Measurements from ENCODE around the gene VSTM2B.

VSTM2B gene

DNA sequence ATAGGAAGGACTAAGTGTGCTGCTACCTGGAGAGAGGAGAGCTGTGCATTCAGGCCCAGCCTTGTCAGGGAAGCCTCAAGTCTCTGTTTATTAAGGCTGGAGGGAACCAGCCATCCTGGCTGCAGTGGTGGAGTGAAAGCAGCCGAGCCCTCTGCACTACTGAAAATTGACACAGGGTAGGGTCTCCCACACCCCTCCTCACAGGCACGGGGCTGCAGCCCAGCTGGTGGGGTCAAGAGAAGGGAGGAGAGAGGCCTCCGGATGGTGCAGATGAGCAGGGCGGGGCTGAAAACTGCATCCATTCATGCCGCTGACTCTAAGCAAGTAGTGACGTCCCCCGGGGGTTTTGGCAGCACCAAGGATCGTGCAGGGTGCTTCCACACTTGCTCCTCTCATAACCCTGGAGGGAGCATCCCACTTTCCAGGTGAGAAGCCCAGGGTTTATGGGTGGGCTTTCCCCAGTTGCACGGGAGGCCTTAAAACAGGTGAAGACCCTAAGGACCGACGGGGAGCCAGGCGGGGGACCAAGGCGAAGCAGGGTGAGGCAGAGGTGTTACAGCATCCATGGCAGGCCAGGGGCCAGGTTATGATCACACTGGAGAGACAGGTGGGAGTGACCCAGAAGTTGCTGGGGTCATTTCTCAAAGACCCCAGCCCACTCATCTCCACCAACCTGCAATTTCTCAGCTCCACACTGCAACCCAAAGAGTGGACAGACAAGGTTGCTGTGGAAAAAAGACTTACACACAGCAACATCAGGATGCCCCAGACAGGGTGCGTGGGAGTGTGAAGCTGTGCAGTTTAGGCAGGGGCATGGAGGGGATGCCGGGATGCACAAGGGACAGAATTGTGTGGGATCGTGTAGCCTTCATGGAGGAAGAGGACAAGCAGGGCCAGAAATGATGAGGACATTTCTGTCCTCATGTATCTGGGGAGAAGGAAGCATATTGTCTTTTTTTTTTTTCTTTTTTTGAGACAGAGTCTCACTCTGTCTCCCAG, 36.8 kb downstream of the VSTM2B start:
- no peak overlapping the region for H3K4me2 ChIP-seq
- H3K27me3 ChIP-seq: no peaks in the 10 kb centered on the region
- H3K36me3 ChIP-seq: no peaks in the 10 kb centered on the region
- no peak for TF ChIP-seq Cebpa-rat (IDR thresholded peaks at IDR 0.05)
- H3K4me1 ChIP-seq: no peaks in the 10 kb centered on the region
- H3K4me3 ChIP-seq: no peak overlapping the region
- no peak overlapping the region for H3K27ac ChIP-seq
- no peaks in the 10 kb centered on the region for H4K20me1 ChIP-seq
- H3K9me3 ChIP-seq: peaks cover 30% of the 10 kb centered on the region
- H3K9ac ChIP-seq: no peak overlapping the region

DNA sequence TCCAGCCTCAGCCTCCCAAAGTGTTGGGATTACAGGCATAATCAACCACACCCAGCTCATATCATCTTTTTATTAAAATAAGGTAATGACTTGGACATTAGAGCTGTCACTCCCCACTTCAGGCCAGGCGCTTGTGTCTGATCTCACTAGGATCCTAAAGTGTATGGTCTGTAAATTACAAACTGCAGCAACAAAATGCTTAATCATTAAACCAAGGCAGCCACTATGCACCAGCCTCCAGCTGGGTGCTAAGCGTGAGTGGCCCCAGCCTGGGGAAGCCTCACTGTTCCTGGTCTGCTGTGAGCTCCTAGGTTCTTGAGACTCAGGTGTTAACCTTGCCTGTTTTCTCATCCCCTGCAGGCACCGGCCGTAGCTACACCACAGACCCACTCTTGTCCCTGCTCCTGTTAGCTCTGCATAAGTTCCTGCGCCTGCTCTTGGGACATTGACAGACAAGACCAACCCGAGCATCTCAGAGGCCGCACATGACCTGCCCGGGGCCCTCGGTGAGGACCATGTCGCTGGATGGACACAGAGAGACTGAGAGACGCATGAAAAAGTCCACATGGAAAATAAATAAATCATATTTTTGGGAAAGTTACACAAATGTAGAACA, 37.8 kb downstream of the VSTM2B start:
- Histone ChIP-seq H3K27me3 (no peaks in the 10 kb centered on the region), H3K4me1 (no peaks in the 10 kb centered on the region), H3K9ac (no peak overlapping the region), H3K36me3 (no peaks in the 10 kb centered on the region), H4K20me1 (no peaks in the 10 kb centered on the region), H3K4me2 (no peak overlapping the region), H3K27ac (no peak overlapping the region), H3K4me3 (no peak overlapping the region), H3K9me3 (peaks cover 20% of the 10 kb centered on the region)
- TF ChIP-seq Cebpa-rat (IDR thresholded peaks at IDR 0.05): no peak

DNA sequence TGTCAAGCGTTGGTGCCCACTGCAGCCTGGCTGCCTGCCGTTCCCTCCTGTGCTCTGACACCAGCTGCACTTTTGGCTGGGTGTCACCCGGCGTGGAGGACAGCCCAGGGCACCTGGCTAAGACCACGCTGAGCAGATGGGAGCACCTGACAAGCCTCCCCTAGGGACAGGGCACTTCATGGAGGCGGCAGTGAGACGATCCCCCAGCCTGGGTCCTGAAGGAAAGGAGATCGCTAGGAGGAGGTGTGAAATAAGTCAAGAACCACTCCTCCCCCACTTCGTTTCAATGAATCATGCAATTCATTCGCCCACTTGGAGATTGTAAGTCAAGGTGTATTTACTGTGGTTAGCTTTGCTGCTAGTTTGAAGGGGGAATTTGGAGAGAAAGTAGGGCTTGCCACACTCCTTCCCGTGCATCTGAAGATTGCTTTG, 38.8 kb downstream of the VSTM2B start:
- Histone ChIP-seq H3K27me3 (no peaks in the 10 kb centered on the region), H3K4me2 (no peak overlapping the region), H3K9me3 (peaks cover 11% of the 10 kb centered on the region), H3K4me1 (no peaks in the 10 kb centered on the region), H3K36me3 (no peaks in the 10 kb centered on the region), H3K4me3 (no peak overlapping the region), H3K9ac (no peak overlapping the region), H4K20me1 (no peaks in the 10 kb centered on the region), H3K27ac (no peak overlapping the region)
- TF ChIP-seq Cebpa-rat (IDR thresholded peaks at IDR 0.05): no peak

DNA sequence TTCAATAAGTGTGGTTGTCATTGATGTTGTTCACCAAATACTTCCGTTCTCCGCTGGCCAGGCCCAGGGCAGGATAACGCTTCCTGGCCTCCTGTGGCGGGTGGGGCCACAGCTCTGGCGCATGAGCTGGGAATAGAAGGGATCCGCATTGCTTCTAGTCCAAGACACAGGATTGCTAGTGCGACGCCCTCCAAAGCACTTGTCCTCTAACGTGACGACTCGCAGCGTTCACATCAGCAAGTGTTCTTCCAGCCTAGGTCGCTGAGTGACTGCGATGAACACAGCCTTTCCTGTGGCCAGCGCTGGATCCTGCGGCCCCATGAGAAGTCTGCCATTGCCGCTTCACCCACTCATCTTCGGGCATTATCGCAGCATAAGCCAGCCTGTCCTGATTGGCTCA, 39.4 kb downstream of the VSTM2B start:
- TF ChIP-seq Cebpa-rat (IDR thresholded peaks at IDR 0.05): no peak
- H4K20me1 ChIP-seq: no peaks in the 10 kb centered on the region
- no peaks in the 10 kb centered on the region for H3K27me3 ChIP-seq

DNA sequence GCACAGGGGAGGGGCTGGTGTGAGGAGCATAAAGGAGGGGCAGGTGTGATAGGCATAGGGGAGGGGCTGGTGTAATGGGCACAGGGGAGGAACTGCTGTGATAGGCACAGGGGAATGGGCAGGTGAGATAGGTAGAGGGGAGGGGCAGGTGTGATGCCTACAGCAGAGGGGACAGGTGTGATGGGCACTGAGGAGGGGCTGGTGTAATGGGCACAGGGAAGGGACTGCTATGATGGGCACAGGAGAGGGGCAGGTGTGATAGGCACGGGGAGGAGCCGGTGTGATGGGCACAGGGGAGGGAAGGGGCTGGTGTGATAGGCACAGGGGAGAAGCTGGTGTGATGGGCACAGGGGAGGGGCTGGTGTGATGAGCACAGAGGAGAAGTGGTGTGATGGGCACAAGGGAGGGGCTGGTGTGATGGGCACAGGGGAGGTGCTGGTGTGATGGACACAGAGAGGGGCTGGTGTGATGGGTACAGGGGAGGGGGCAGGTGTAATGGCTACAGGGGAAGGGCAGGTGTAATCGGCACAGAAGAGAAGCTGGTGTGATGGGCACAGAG, 40.8 kb downstream of the VSTM2B start:
- Histone ChIP-seq H3K9ac (no peak overlapping the region), H3K4me3 (no peak overlapping the region), H3K4me2 (no peak overlapping the region), H3K36me3 (no peaks in the 10 kb centered on the region), H3K27me3 (no peaks in the 10 kb centered on the region), H4K20me1 (no peaks in the 10 kb centered on the region), H3K4me1 (no peaks in the 10 kb centered on the region), H3K27ac (no peak overlapping the region), H3K9me3 (no peaks in the 10 kb centered on the region)
- TF ChIP-seq Cebpa-rat (IDR thresholded peaks at IDR 0.05): no peak

More for the DNA sequence above, 39.4 kb downstream of the VSTM2B start:
- Histone ChIP-seq H3K4me3 (no peak overlapping the region), H3K9ac (no peak overlapping the region), H3K4me1 (no peaks in the 10 kb centered on the region), H3K9me3 (peaks cover 5% of the 10 kb centered on the region), H3K27ac (no peak overlapping the region), H3K36me3 (no peaks in the 10 kb centered on the region), H3K4me2 (no peak overlapping the region)

DNA sequence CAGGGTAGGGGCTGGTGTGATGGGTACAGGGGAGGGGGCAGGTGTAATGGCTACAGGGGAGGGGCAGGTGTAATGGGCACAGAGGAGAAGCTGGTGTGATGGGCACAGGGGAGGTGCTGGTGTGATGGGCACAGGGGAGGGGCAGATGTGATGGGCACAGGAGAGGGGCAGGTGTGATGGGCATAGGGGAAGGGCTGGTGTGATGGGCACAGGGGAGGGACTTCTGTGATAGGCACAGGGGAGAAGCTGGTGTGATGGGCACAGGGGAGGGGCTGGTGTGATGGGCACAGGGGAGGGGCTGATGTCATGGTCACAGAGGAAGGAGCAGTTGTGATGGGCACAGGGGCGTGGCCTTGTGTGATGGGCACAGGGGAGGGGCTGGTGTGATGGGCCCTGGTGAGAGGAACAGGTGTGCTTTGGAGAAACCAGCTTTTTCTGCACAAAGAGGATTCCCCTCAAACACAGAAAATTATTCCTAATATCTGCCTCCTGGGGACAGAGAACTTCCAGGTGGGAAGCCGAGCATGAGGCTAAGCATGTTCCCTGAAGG, 41.6 kb downstream of the VSTM2B start:
- Histone ChIP-seq H3K27ac (no peak overlapping the region), H3K4me1 (no peaks in the 10 kb centered on the region), H4K20me1 (no peaks in the 10 kb centered on the region), H3K36me3 (no peaks in the 10 kb centered on the region), H3K9me3 (no peaks in the 10 kb centered on the region), H3K4me2 (no peak overlapping the region), H3K27me3 (no peaks in the 10 kb centered on the region), H3K9ac (no peak overlapping the region), H3K4me3 (no peak overlapping the region)
- TF ChIP-seq Cebpa-rat (IDR thresholded peaks at IDR 0.05): no peak

DNA sequence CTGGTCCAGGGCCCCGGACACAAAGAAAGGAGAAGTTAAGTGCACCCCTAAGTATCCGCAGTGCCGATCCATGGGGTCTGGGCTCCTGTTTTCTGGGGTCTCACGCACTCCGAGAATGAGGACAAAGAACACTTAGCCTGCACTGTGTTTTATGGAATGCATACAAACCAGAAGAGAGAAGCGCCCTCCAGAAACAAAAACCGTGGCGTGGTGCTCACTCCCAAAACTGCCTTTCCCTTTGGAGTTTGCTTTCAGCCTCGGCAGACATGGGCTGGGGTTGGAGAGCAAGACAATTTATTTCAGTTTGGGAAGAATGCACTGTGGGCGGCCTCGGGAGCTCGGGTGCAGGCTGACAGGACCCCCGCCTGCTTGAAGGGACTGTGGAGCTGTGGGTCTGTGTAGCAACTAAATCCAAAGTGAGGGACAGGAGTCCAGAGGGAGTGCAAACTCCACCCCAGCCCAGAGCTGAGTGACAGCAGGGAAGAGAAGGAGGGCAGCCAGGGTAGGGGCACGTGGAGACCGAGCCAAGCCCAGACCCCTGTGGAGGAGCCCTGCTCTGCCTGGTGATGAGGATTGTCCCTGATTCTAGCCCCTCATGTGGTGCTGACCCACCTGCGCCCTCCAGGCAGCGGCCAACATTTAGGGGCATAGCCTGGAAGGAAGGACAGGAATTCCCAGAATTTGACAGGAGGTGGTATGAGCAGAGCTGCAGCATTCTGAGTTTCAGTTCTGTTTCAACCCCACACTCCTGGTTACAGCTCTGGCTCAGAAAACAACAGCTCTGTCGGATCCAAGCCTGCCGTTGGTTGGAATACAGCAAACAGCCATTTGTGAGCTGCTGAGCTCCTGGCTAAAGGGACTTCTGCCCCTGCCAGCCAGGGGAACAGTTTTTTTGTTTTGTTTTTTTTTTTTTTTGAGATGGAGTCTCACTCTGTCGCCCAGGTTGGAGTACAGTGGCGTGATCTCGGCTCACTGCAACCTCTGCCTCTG, 42.5 kb downstream of the VSTM2B start:
- H4K20me1 ChIP-seq: no peaks in the 10 kb centered on the region
- H3K9me3 ChIP-seq: no peaks in the 10 kb centered on the region

DNA sequence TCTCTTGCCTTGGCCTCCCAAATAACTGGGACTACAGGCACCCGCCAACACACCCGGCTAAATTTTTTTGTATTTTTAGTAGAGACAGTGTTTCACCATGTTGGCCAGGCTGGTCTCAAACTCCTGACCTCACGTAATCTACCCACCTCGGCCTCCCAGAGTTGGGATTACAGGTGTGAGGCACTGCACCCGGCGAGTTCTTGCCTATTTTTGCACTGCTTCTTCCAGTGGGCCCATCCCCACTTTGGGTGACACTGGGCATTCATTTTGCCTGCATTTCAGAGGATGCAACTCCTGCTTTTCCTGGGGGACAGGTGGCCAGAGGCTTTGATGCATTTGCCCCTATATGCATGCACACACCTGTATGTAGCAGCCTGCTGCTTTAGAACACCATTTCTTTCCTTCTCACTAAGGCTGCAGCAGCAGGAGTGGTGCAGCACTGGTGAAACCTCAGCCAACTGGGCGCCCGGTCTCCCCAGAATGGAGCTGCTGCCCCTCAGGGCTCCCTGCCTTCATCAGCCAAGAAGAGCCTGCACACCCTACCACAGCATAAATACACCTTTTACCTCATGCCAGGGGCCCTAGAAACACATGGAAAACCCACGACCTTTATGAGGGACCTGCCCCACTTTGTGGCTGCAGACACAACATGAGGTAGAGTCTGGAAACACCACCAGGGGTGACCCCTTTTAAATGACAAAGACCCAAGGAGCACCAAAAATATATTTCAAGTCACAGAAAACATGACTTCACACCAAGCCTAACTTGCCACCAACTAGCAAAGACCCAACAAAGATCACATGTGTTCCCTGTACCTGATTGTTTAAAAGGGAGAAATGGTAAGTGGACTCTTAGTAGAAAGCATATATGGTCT, 43.5 kb downstream of the VSTM2B start:
- Histone ChIP-seq H3K4me2 (no peak overlapping the region), H3K9me3 (no peaks in the 10 kb centered on the region), H3K27ac (no peak overlapping the region), H3K36me3 (no peaks in the 10 kb centered on the region), H3K9ac (no peak overlapping the region), H4K20me1 (no peaks in the 10 kb centered on the region), H3K4me1 (no peaks in the 10 kb centered on the region), H3K27me3 (no peaks in the 10 kb centered on the region), H3K4me3 (no peak overlapping the region)
- TF ChIP-seq Cebpa-rat (IDR thresholded peaks at IDR 0.05): no peak

More for the DNA sequence above, 42.5 kb downstream of the VSTM2B start:
- H3K27ac ChIP-seq: no peak overlapping the region
- no peaks in the 10 kb centered on the region for H3K4me1 ChIP-seq
- no peak overlapping the region for H3K4me2 ChIP-seq
- no peak overlapping the region for H3K4me3 ChIP-seq
- no peak overlapping the region for H3K9ac ChIP-seq
- no peak for TF ChIP-seq Cebpa-rat (IDR thresholded peaks at IDR 0.05)
- H3K36me3 ChIP-seq: no peaks in the 10 kb centered on the region
- H3K27me3 ChIP-seq: no peaks in the 10 kb centered on the region
